ENCODE data around the gene GRK6. TPM values are rescaled to one million over a fixed set of nuclear protein-coding genes. Genes with fewer than 3 reads are reported as not detected.
A peak's percentile ranks its signal among the peaks of the same experiment; 100 is the strongest.
"Not testable (repeated sequence)": the region's sequence is repeated elsewhere in the genome, so short reads cannot be mapped to it uniquely, and the experiment has no call there.

GRK6 gene
- total and polyA plus RNA-seq, 9 of the 15 experiments (the other 6 are each of a cell fraction or from before 2014, with no cell fraction given): 0.63 to 122 (median 44.5) TPM

DNA sequence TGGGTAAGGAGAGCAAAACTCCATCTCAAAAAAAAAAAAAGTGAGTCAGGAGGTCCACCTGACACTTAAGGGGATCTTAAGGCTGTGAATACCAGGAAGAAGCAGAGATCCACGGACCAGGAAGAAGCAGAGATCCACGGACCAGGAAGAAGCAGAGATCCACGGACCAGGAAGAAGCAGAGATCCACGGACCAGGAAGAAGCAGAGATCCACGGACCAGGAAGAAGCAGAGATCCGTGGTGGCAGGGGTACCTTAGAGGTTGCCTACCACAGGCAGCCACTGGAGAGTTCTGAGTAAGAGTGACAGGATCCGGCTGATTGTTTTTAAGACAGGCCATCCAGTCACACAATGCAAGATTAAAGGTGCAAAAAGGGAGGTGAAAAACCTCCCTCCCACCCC is 6.0 kb upstream of the GRK6 start:
- FAIRE-seq; ATAC-seq; in situ Hi-C loops (cut with MboI); POLR2A ChIA-PET; H3K4me3 ChIP-seq; H4K20me1 ChIP-seq (replicated peaks; ENCODE audit: control insufficient read depth, insufficient read depth, low read length); H3K4me1 ChIP-seq (replicated peaks in 1 of 2; ENCODE audit: control insufficient read depth in 2 of 2, insufficient read depth in 2 of 2, low read length in 2 of 2); H3K4me2 ChIP-seq (ENCODE audit: insufficient read depth, low read length); H3K79me2 ChIP-seq (ENCODE audit: control insufficient read depth, insufficient read depth, low read length); H3K9me3 ChIP-seq (replicated peaks; ENCODE audit: control insufficient read depth, insufficient read depth, low read depth, low read length); BruUV-seq (replicated peaks); DNase-seq (ENCODE audit: extremely low read depth in 1 of 4, low spot score in 3 of 4); H3K27ac ChIP-seq (ENCODE audit: extremely low read depth, low read depth, low read length); CTCF ChIA-PET (ENCODE audit: low intra/inter-chr PET ratio); intact Hi-C loops (cut with micrococcal nuclease); H3K36me3 ChIP-seq (ENCODE audit: control insufficient read depth, insufficient read depth, low read length); H3K27me3 ChIP-seq (ENCODE audit: control insufficient read depth in 2 of 2, insufficient read depth in 2 of 2, low read length in 2 of 2); H3K9me1 ChIP-seq (ENCODE audit: control insufficient read depth, insufficient read depth, low read length): not testable (repeated sequence)
- peak overlapping the region in 1 of 2 experiments; percentile 29; a peak in 1 of 4 replicates for H3K9ac ChIP-seq (ENCODE audit: insufficient read depth in 1 of 2, low read depth in 2 of 2, low read length in 2 of 2)
- 25% methylated on average over 6 of the region's 7 CpGs for WGBS (ENCODE audit: insufficient coverage, low coverage, missing lambda C conversion rate)
- peak; percentile 91 for TF ChIP-seq ELF1 (tag; IDR thresholded peaks at IDR 0.05)
- H2AFZ ChIP-seq (ENCODE audit: low read depth, low read length): peak overlapping the region; percentile 74

DNA sequence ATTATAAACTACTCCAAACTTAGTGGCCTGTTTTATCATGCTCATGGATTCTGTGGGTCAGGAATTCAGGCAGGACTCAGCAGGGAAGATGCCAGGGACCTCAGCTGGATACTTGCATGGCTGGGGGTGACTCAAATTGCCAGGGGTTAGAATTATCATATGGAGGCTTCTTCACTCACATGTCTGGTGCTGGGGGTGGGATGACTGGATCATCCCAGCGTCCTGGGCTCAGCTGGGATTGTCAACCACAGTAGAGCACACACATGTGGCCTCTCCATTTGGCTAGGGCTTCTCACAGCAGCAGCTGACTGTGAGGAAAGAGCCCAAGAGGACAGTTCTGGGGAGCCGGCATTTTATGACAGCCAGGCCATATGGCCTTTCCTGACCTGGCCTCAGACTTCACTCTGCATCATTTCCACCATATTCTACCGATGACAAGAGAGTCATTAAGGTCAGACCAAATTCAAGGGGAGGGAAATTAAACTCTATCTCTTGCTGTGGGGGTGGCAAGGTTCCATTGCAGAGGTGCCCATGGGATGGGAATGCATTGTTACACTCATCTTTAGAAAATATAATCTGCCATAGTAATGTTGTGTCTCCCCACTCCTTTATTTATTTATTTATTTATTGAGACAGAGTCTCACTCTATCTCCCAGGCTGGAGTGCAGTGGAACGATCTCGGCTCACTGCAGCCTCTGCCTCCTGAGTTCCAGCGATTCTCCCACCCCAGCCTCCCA is 5.2 kb upstream of the GRK6 start:
- Histone ChIP-seq H3K79me2 (ENCODE audit: control insufficient read depth, insufficient read depth, low read length) (no peaks in the 10 kb centered on the region), H3K27me3 (ENCODE audit: control insufficient read depth in 2 of 2, insufficient read depth in 2 of 2, low read length in 2 of 2) (no peaks in the 10 kb centered on the region), H3K9me1 (ENCODE audit: control insufficient read depth, insufficient read depth, low read length) (no peaks in the 10 kb centered on the region), H3K9ac (ENCODE audit: insufficient read depth in 1 of 2, low read depth in 2 of 2, low read length in 2 of 2) (no peak overlapping the region; a peak in 1 of 4 replicates), H3K4me3 (no peak overlapping the region), H3K4me1 (replicated peaks in 1 of 2; ENCODE audit: control insufficient read depth in 2 of 2, insufficient read depth in 2 of 2, low read length in 2 of 2) (peaks cover 10% of the 10 kb centered on the region in 2 experiments), H3K9me3 (replicated peaks; ENCODE audit: control insufficient read depth, insufficient read depth, low read depth, low read length) (no peaks in the 10 kb centered on the region), H3K27ac (ENCODE audit: extremely low read depth, low read depth, low read length) (no peak overlapping the region), H3K4me2 (ENCODE audit: insufficient read depth, low read length) (no peak overlapping the region), H2AFZ (ENCODE audit: low read depth, low read length) (peak overlapping the region; percentile 74), H4K20me1 (replicated peaks; ENCODE audit: control insufficient read depth, insufficient read depth, low read length) (no peaks in the 10 kb centered on the region), H3K36me3 (ENCODE audit: control insufficient read depth, insufficient read depth, low read length) (no peaks in the 10 kb centered on the region)
- 53% methylated on average over 6 of the region's 6 CpGs for WGBS (ENCODE audit: insufficient coverage, low coverage, missing lambda C conversion rate)
- FAIRE-seq (no peak), ATAC-seq (no peak), DNase-seq (ENCODE audit: extremely low read depth in 1 of 4, low spot score in 3 of 4) (no peak)
- intact Hi-C loops (cut with micrococcal nuclease) (no loop called here), in situ Hi-C loops (cut with MboI) (no loop called here)
- ChIA-PET CTCF (ENCODE audit: low intra/inter-chr PET ratio) (no interaction called here), POLR2A (interaction anchor here (0.9 kb wide), 1 partner anchor 25 kb away, joined by 3 read pairs; the partner anchor contains the start of gene PRR7)
- no TSS peak for BruUV-seq (replicated peaks)
- TF ChIP-seq, protein P1, sequence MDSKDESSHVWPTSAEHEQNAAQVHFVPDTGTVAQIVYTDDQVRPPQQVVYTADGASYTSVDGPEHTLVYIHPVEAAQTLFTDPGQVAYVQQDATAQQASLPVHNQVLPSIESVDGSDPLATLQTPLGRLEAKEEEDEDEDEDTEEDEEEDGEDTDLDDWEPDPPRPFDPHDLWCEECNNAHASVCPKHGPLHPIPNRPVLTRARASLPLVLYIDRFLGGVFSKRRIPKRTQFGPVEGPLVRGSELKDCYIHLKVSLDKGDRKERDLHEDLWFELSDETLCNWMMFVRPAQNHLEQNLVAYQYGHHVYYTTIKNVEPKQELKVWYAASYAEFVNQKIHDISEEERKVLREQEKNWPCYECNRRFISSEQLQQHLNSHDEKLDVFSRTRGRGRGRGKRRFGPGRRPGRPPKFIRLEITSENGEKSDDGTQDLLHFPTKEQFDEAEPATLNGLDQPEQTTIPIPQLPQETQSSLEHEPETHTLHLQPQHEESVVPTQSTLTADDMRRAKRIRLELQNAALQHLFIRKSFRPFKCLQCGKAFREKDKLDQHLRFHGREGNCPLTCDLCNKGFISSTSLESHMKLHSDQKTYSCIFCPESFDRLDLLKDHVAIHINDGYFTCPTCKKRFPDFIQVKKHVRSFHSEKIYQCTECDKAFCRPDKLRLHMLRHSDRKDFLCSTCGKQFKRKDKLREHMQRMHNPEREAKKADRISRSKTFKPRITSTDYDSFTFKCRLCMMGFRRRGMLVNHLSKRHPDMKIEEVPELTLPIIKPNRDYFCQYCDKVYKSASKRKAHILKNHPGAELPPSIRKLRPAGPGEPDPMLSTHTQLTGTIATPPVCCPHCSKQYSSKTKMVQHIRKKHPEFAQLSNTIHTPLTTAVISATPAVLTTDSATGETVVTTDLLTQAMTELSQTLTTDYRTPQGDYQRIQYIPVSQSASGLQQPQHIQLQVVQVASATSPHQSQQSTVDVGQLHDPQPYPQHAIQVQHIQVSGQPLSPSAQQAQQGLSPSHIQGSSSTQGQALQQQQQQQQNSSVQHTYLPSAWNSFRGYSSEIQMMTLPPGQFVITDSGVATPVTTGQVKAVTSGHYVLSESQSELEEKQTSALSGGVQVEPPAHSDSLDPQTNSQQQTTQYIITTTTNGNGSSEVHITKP (IDR thresholded peaks at IDR 0.05; ENCODE audit: partially characterized antibody): peak; percentile 72
- TF ChIP-seq, protein P2, sequence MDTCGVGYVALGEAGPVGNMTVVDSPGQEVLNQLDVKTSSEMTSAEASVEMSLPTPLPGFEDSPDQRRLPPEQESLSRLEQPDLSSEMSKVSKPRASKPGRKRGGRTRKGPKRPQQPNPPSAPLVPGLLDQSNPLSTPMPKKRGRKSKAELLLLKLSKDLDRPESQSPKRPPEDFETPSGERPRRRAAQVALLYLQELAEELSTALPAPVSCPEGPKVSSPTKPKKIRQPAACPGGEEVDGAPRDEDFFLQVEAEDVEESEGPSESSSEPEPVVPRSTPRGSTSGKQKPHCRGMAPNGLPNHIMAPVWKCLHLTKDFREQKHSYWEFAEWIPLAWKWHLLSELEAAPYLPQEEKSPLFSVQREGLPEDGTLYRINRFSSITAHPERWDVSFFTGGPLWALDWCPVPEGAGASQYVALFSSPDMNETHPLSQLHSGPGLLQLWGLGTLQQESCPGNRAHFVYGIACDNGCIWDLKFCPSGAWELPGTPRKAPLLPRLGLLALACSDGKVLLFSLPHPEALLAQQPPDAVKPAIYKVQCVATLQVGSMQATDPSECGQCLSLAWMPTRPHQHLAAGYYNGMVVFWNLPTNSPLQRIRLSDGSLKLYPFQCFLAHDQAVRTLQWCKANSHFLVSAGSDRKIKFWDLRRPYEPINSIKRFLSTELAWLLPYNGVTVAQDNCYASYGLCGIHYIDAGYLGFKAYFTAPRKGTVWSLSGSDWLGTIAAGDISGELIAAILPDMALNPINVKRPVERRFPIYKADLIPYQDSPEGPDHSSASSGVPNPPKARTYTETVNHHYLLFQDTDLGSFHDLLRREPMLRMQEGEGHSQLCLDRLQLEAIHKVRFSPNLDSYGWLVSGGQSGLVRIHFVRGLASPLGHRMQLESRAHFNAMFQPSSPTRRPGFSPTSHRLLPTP (IDR thresholded peaks at IDR 0.05; ENCODE audit: borderline replicate concordance, extremely low read depth, insufficient read length): no peak

All from K562 (cell line).